Mesenchymal stem cell (in vitro differentiated cells and primary cell): Measurements from ENCODE around the gene TSSK6.

Experiments
- DNase-seq: peaks from one replicate; pipeline ENCODE4 v3.0.0-alpha.2; 2013
- H2AFZ ChIP-seq: one replicate; pipeline ENCODE4 v1.6.1; 2013; ENCODE audit warnings: low read depth, mild to moderate bottlenecking, control low read depth, inconsistent platforms, low read length, moderate library complexity
- H2AK5ac ChIP-seq: 2 replicates; pipeline ENCODE4 v1.6.1; 2013; ENCODE audit warnings: low read length, moderate library complexity, mild to moderate bottlenecking, inconsistent platforms; ENCODE audit not compliant: severe bottlenecking
- H2BK120ac ChIP-seq: one replicate; pipeline ENCODE4 v1.6.1; 2013; ENCODE audit warnings: low read depth, mild to moderate bottlenecking, inconsistent platforms, low read length, moderate library complexity
- H2BK12ac ChIP-seq, 2 experiments: one replicate each; pipeline ENCODE4 v1.6.1; 2013; ENCODE audit warnings: inconsistent platforms in 2 of 2, low read length in 2 of 2, mild to moderate bottlenecking in 2 of 2, moderate library complexity in 2 of 2, control low read depth in 1 of 2
- H2BK15ac ChIP-seq: one replicate; pipeline ENCODE4 v1.6.1; 2013; ENCODE audit warnings: mild to moderate bottlenecking, low read depth, inconsistent platforms; ENCODE audit not compliant: poor library complexity, severe bottlenecking
- H2BK5ac ChIP-seq: 2 replicates; pipeline ENCODE4 v1.6.1; 2013; ENCODE audit warnings: low read depth, mild to moderate bottlenecking, low read length, control low read depth, inconsistent platforms; ENCODE audit not compliant: poor library complexity, severe bottlenecking
- H3K14ac ChIP-seq, 2 experiments: one replicate each; pipeline ENCODE4 v1.6.1; 2013; ENCODE audit warnings: inconsistent platforms in 2 of 2, low read length in 2 of 2, control low read depth in 1 of 2, mild to moderate bottlenecking in 1 of 2, moderate library complexity in 1 of 2
- H3K18ac ChIP-seq, 2 experiments: one replicate each; pipeline ENCODE4 v1.6.1; 2013; ENCODE audit warnings: inconsistent platforms in 2 of 2, low read length in 2 of 2, control low read depth in 1 of 2, low read depth in 1 of 2, mild to moderate bottlenecking in 1 of 2
- H3K23ac ChIP-seq, 2 experiments: one replicate each; pipeline ENCODE4 v1.6.1; 2013; ENCODE audit warnings: inconsistent platforms in 2 of 2, low read length in 2 of 2, mild to moderate bottlenecking in 2 of 2, moderate library complexity in 2 of 2, control low read depth in 1 of 2
- H3K27ac ChIP-seq: 2 replicates; pipeline ENCODE4 v1.5.1; 2013; ENCODE audit warnings: mild to moderate bottlenecking, moderate library complexity, low read length, control low read depth, inconsistent platforms; ENCODE audit not compliant: poor library complexity, severe bottlenecking
- H3K27me3 ChIP-seq, 2 experiments: 2 replicates each; pipeline versions ENCODE4 v1.6.1 to v1.7.0; 2013; ENCODE audit warnings: low read length in 2 of 2, mild to moderate bottlenecking in 2 of 2, moderate library complexity in 2 of 2, control low read depth in 1 of 2, inconsistent platforms in 1 of 2; ENCODE audit not compliant: control insufficient read depth in 1 of 2, insufficient read depth in 1 of 2
- H3K36me3 ChIP-seq, 2 experiments: 2 replicates each; pipeline versions ENCODE4 v1.6.1 to v1.7.0; 2013; ENCODE audit warnings: low read length in 2 of 2, control low read depth in 1 of 2, inconsistent platforms in 1 of 2, low read depth in 1 of 2, mild to moderate bottlenecking in 1 of 2; ENCODE audit not compliant: insufficient read depth in 2 of 2, control insufficient read depth in 1 of 2
- H3K4ac ChIP-seq, 2 experiments: one replicate each; pipeline ENCODE4 v1.6.1; 2013; ENCODE audit warnings: inconsistent platforms in 2 of 2, low read length in 2 of 2, mild to moderate bottlenecking in 2 of 2, moderate library complexity in 2 of 2, control low read depth in 1 of 2, low read depth in 1 of 2
- H3K4me1 ChIP-seq: 2 replicates; pipeline ENCODE4 v1.6.1; 2013; ENCODE audit warnings: low read depth, low read length, control low read depth; ENCODE audit not compliant: control insufficient read depth, insufficient read depth
- H3K4me2 ChIP-seq: 2 replicates; pipeline ENCODE4 v1.6.1; 2013; ENCODE audit warnings: low read length, mild to moderate bottlenecking, inconsistent platforms; ENCODE audit not compliant: poor library complexity, severe bottlenecking
- H3K4me3 ChIP-seq, 2 experiments: 2 replicates each; pipeline versions ENCODE4 v1.5.1 to v1.7.0; 2013; ENCODE audit warnings: low read length in 2 of 2, mild to moderate bottlenecking in 2 of 2, control low read depth in 1 of 2, low read depth in 1 of 2; ENCODE audit not compliant: insufficient read depth in 1 of 2
- H3K79me1 ChIP-seq: replicated peaks from 2 replicates; pipeline ENCODE4 v1.6.1; 2013; ENCODE audit warnings: mild to moderate bottlenecking, control low read depth, low read length, inconsistent platforms; ENCODE audit not compliant: poor library complexity, severe bottlenecking
- H3K9ac ChIP-seq: 2 replicates; pipeline ENCODE4 v1.7.0; 2013; ENCODE audit warnings: mild to moderate bottlenecking, low read length, moderate library complexity
- H3K9me3 ChIP-seq: 2 replicates; pipeline ENCODE4 v1.7.0; 2013; ENCODE audit warnings: mild to moderate bottlenecking, low read length; ENCODE audit not compliant: control insufficient read depth
- H4K8ac ChIP-seq: one replicate; pipeline ENCODE4 v1.6.1; 2013; ENCODE audit warnings: inconsistent platforms, mild to moderate bottlenecking, low read length, moderate library complexity
- H4K91ac ChIP-seq: one replicate; pipeline ENCODE4 v1.6.1; 2013; ENCODE audit warnings: mild to moderate bottlenecking, low read length, inconsistent platforms
- WGBS: methylation state at CpG from one replicate; pipeline ENCODE4 v1.1.7; 2013; ENCODE audit warnings: mixed read lengths; 5-methylcytosine and 5-hydroxymethylcytosine counted together

Gene TSSK6

DNA sequence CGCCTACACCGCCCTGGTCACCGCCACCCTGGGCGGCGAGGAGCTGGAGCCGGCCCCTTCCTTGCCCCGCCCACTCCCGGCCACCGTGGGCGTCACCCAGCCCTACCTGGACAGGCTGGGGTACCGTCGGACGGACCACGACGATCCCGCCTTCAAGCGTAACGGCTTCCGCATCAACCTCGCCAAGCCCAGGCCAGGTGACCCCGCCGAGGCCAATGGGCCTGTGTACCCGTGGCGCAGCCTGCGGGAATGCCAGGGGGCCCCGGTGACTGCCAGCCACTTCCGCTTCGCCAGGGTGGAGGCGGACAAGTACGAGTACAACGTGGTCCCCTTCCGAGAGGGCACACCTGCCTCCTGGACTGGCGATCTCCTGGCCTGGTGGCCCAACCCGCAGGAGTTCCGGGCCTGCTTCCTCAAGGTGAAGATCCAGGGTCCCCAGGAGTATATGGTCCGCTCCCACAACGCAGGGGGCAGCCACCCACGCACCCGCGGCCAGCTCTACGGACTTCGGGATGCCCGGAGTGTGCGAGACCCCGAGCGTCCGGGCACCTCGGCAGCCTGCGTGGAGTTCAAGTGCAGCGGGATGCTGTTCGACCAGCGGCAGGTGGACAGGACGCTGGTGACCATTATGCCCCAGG, 29.7 kb upstream of the TSSK6 start:
- Histone ChIP-seq H3K23ac (no peak overlapping the region), H2BK5ac (no peak overlapping the region), H3K4me1 (peaks cover 12% of the 10 kb centered on the region), H3K4me2 (no peak overlapping the region), H2BK12ac (no peak overlapping the region), H3K14ac (no peak overlapping the region), H3K9me3 (no peaks in the 10 kb centered on the region), H3K18ac (no peak overlapping the region), H4K91ac (no peak overlapping the region), H3K9ac (no peak overlapping the region), H3K27me3 (peaks cover 0 to 81% of the 10 kb centered on the region in 2 experiments), H3K36me3 (peaks cover 0 to 8% of the 10 kb centered on the region in 2 experiments), H4K8ac (no peak overlapping the region), H3K4ac (no peak overlapping the region), H2BK120ac (no peak overlapping the region), H2BK15ac (peak overlapping the region; percentile 9), H3K27ac (no peak overlapping the region), H3K4me3 (no peak overlapping the region), H2AFZ (no peak overlapping the region), H3K79me1 (no peaks in the 10 kb centered on the region), H2AK5ac (no peak overlapping the region)
- WGBS = 95% methylated on average over 53 of the region's 53 CpGs
- no peak for DNase-seq

DNA sequence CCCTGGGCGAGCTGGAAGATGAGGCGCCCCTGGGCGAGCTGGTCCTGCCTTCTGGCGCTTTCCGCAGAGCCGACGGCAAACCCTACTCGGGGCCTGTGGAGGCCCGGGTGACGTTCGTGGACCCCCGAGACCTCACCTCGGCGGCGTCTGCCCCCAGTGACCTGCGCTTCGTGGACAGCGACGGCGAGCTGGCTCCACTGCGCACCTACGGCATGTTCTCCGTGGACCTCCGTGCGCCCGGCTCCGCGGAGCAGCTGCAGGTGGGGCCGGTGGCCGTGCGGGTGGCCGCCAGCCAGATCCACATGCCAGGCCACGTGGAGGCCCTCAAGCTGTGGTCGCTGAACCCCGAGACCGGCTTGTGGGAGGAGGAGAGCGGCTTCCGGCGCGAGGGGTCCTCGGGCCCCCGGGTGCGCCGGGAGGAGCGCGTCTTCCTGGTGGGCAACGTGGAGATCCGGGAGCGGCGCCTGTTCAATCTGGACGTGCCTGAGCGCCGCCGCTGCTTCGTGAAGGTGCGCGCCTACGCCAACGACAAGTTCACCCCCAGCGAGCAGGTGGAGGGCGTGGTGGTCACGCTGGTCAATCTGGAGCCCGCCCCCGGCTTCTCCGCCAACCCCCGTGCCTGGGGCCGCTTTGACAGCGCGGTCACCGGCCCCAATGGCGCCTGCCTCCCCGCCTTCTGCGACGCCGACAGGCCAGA, 29.1 kb upstream of the TSSK6 start:
- peaks cover 0 to 8% of the 10 kb centered on the region in 2 experiments for H3K36me3 ChIP-seq
- H3K14ac ChIP-seq = no peak overlapping the region
- no peak overlapping the region for H2BK5ac ChIP-seq
- no peak overlapping the region for H2AFZ ChIP-seq
- H4K8ac ChIP-seq = no peak overlapping the region
- no peak overlapping the region for H2BK15ac ChIP-seq
- H3K18ac ChIP-seq = no peak overlapping the region
- no peak overlapping the region for H2BK12ac ChIP-seq
- no peak overlapping the region for H2AK5ac ChIP-seq
- H3K9ac ChIP-seq = no peak overlapping the region
- no peak overlapping the region for H3K4me2 ChIP-seq
- no peak for DNase-seq
- H3K23ac ChIP-seq = no peak overlapping the region
- H4K91ac ChIP-seq = no peak overlapping the region
- no peak overlapping the region for H2BK120ac ChIP-seq
- H3K4me1 ChIP-seq = peaks cover 9% of the 10 kb centered on the region
- no peaks in the 10 kb centered on the region for H3K9me3 ChIP-seq
- 96% methylated on average over 75 of the region's 75 CpGs for whole genome bisulfite sequencing
- H3K27ac ChIP-seq = no peak overlapping the region
- H3K4ac ChIP-seq = no peak overlapping the region
- no peak overlapping the region for H3K4me3 ChIP-seq
- H3K79me1 ChIP-seq = no peaks in the 10 kb centered on the region
- peaks cover 0 to 81% of the 10 kb centered on the region in 2 experiments for H3K27me3 ChIP-seq

DNA sequence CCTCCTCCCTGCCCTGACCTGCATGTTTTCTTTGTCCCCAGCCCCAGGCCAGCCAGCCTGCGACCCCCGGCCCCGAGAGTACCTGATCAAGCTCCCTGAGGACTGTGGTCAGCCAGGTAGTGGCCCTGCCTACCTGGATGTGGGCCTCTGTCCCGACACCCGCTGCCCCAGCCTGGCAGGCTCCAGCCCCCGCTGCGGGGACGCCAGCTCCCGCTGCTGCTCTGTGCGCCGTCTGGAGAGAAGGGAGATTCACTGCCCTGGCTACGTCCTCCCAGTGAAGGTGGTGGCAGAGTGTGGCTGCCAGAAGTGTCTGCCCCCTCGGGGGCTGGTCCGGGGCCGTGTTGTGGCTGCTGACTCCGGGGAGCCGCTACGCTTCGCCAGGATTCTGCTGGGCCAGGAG, 28.3 kb upstream of the TSSK6 start:
- Histone ChIP-seq H3K18ac (no peak overlapping the region), H2BK5ac (no peak overlapping the region), H2AFZ (no peak overlapping the region), H2BK120ac (no peak overlapping the region), H3K9ac (no peak overlapping the region), H3K79me1 (no peaks in the 10 kb centered on the region), H3K27ac (no peak overlapping the region), H3K14ac (no peak overlapping the region), H3K4me2 (no peak overlapping the region), H3K23ac (no peak overlapping the region), H3K9me3 (no peaks in the 10 kb centered on the region), H3K4me3 (no peak overlapping the region), H3K36me3 (peaks cover 0 to 8% of the 10 kb centered on the region in 2 experiments), H3K4me1 (peaks cover 9% of the 10 kb centered on the region), H3K27me3 (peaks cover 4 to 81% of the 10 kb centered on the region in 2 experiments), H4K91ac (no peak overlapping the region), H3K4ac (no peak overlapping the region), H2BK12ac (no peak overlapping the region), H2AK5ac (no peak overlapping the region), H4K8ac (no peak overlapping the region), H2BK15ac (no peak overlapping the region)
- WGBS = 88% methylated on average over 19 of the region's 19 CpGs
- no peak for DNase-seq

- no peak for DNase-seq
- H2BK15ac ChIP-seq = no peak overlapping the region
- H3K9me3 ChIP-seq = no peaks in the 10 kb centered on the region
- H3K4me3 ChIP-seq = no peak overlapping the region
- H3K79me1 ChIP-seq = no peaks in the 10 kb centered on the region
- no peak overlapping the region for H2AK5ac ChIP-seq
- H4K8ac ChIP-seq = no peak overlapping the region
- H4K91ac ChIP-seq = no peak overlapping the region
- H3K4me2 ChIP-seq = no peak overlapping the region
- no peak overlapping the region for H2BK12ac ChIP-seq
- no peak overlapping the region for H2BK120ac ChIP-seq
- peaks cover 14% of the 10 kb centered on the region for H3K4me1 ChIP-seq
- no peak overlapping the region for H2AFZ ChIP-seq
- no peak overlapping the region for H2BK5ac ChIP-seq
- H3K27me3 ChIP-seq = peaks cover 7 to 82% of the 10 kb centered on the region in 2 experiments
- H3K4ac ChIP-seq = no peak overlapping the region
- 93% methylated on average over 13 of the region's 13 CpGs for WGBS
- H3K9ac ChIP-seq = no peak overlapping the region
- H3K23ac ChIP-seq = no peak overlapping the region
- no peak overlapping the region for H3K18ac ChIP-seq
- H3K27ac ChIP-seq = no peak overlapping the region
- H3K36me3 ChIP-seq = peaks cover 0 to 8% of the 10 kb centered on the region in 2 experiments
- H3K14ac ChIP-seq = no peak overlapping the region
These were observed 27.8 kb upstream of the TSSK6 start for GRCh38 chr19:19543101-19543500.
